ENCODE measurements around the gene SMC5.
"Not testable (repeated sequence)": the region's sequence is repeated elsewhere in the genome, so short reads cannot be mapped to it uniquely, and the experiment has no call there.

Gene SMC5

GRCh38 chr9:70258692-70259511 lies at the start of gene SMC5:
Gene SMC5 (plus strand): TSS chr9:70258978. CDS start chr9:70259079, 101 bp downstream.
- DNase-seq, result peak; percentile 62 to 95

GRCh38 chr9:70217029-70217428 lies 41.7 kb upstream of the SMC5 start:
- DNase-seq, result no peak

GRCh38 chr9:70218767-70219166 lies 40.0 kb upstream of the SMC5 start:
- DNase-seq, result no peak

GRCh38 chr9:70220216-70220615 lies 38.6 kb upstream of the SMC5 start:
- no peak for DNase-seq

- DNase-seq, result no peak
These were observed 36.4 kb upstream of the SMC5 start for GRCh38 chr9:70222354-70222753.

GRCh38 chr9:70228118-70228517 lies 30.7 kb upstream of the SMC5 start:
- no peak for DNase-seq

- no peak for DNase-seq
These were observed 30.2 kb upstream of the SMC5 start for GRCh38 chr9:70228611-70229010.

GRCh38 chr9:70229026-70229425 lies 29.8 kb upstream of the SMC5 start:
- DNase-seq, result no peak

GRCh38 chr9:70229579-70229978 lies 29.2 kb upstream of the SMC5 start:
- DNase-seq, result no peak

- no peak for DNase-seq
These were observed 26.3 kb upstream of the SMC5 start for GRCh38 chr9:70232476-70232875.

GRCh38 chr9:70234208-70234607 lies 24.6 kb upstream of the SMC5 start:
- DNase-seq, result not testable (repeated sequence)

GRCh38 chr9:70245952-70246351 lies 12.8 kb upstream of the SMC5 start:
- DNase-seq, result not testable (repeated sequence)

GRCh38 chr9:70250221-70250620 lies 8.6 kb upstream of the SMC5 start:
- no peak for DNase-seq

- no peak for DNase-seq
These were observed 3.3 kb upstream of the SMC5 start for GRCh38 chr9:70255486-70255885.

GRCh38 chr9:70256123-70256551 lies 2.6 kb upstream of the SMC5 start:
- no peak for DNase-seq

GRCh38 chr9:70257502-70257901 lies 1.3 kb upstream of the SMC5 start:
- no peak for DNase-seq

- peak in 1 of 2 donors; percentile 69 for DNase-seq
These were observed 637 bp upstream of the SMC5 start for GRCh38 chr9:70257991-70258691.

GRCh38 chr9:70259512-70259802 lies 679 bp downstream of the SMC5 start:
- no peak for DNase-seq

GRCh38 chr9:70260007-70260443 lies 1.2 kb downstream of the SMC5 start:
- no peak for DNase-seq

GRCh38 chr9:70260606-70261005 lies 1.8 kb downstream of the SMC5 start:
- no peak for DNase-seq

GRCh38 chr9:70261131-70261870 lies 2.5 kb downstream of the SMC5 start:
- no peak for DNase-seq

- DNase-seq, result no peak
These were observed 3.6 kb downstream of the SMC5 start for GRCh38 chr9:70262366-70262765.

- DNase-seq, result no peak
These were observed 4.2 kb downstream of the SMC5 start for GRCh38 chr9:70262948-70263347.

- DNase-seq, result no peak
These were observed 4.6 kb downstream of the SMC5 start for GRCh38 chr9:70263421-70263820.
